Stimulated activated CD4-positive, alpha-beta T cell treated with anti-CD3 and anti-CD28 coated beads, Interleukin-12 subunit alpha, Interleukin-12 subunit beta, amount 100 ng/mL, for 24 hours (primary cell): ENCODE results near the gene MAL.
"Not testable (repeated sequence)": the region's sequence is repeated elsewhere in the genome, so short reads cannot be mapped to it uniquely, and the experiment has no call there.

Experiments
- DNase-seq, 2 experiments: peaks; one replicate each; pipeline ENCODE4 v3.0.0-alpha.2; 2020; ENCODE audit warnings: low read depth in 2 of 2

Gene MAL

GRCh38 chr2:95032868-95033603, 7.5 kb downstream of the MAL start:
- DNase-seq, result no peak

- no peak for DNase-seq
Measured at GRCh38 chr2:95034221-95034620, 8.7 kb downstream of the MAL start.

DNA sequence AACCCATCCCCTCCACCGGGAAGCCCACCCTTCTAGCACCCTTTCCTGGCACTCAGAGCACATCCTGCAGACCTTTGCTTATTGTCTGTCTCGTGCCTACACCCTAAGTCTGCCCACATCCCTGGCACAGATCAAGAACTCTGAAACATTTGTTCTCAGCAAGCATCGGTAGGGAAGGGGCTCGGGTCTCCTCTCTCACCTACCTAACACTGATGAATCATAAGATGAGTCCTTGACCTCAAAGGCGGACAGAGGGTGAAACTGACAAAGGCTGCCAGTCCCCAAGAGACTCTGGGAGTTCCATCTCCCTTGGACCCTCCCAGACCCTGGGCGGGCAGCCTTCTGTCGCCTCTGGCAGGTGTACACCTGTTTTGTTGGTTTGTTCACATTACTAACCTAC, 9.3 kb downstream of the MAL start:
- DNase-seq, result no peak

GRCh38 chr2:95036596-95037383, 11.3 kb downstream of the MAL start:
- DNase-seq, result no peak

GRCh38 chr2:95037384-95037839, 11.9 kb downstream of the MAL start:
- DNase-seq, result no peak

- DNase-seq, result not testable (repeated sequence)
Measured at GRCh38 chr2:95037841-95038585, 12.5 kb downstream of the MAL start.

GRCh38 chr2:95038635-95039298, 13.3 kb downstream of the MAL start:
- no peak for DNase-seq

DNA sequence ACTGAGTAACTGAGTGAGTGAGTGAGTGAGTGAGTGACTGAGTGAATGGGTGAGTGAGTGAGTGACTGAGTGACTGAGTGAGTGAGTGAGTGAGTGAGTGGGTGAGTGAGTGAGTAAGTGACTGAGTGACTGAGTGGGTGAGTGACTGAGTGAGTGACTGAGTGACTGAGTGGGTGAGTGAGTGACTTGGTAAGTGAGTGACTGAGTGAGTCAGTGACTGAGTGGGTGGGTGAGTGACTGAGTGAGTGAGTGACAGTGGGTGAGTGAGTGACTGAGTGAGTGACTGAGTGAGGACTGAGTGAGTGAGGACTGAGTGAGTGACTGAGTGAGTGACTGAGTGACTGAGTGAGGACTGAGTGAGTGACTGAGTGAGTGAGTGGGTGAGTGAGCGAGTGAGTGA, 13.9 kb downstream of the MAL start:
- no peak for DNase-seq

- no peak for DNase-seq
Measured at GRCh38 chr2:95039978-95040377, 14.5 kb downstream of the MAL start.

- DNase-seq, result no peak
Measured at GRCh38 chr2:95040426-95040825, 14.9 kb downstream of the MAL start.

- no peak for DNase-seq
Measured at GRCh38 chr2:95041060-95041823, 15.7 kb downstream of the MAL start.

GRCh38 chr2:95041824-95042442, 16.4 kb downstream of the MAL start:
- no peak for DNase-seq

DNA sequence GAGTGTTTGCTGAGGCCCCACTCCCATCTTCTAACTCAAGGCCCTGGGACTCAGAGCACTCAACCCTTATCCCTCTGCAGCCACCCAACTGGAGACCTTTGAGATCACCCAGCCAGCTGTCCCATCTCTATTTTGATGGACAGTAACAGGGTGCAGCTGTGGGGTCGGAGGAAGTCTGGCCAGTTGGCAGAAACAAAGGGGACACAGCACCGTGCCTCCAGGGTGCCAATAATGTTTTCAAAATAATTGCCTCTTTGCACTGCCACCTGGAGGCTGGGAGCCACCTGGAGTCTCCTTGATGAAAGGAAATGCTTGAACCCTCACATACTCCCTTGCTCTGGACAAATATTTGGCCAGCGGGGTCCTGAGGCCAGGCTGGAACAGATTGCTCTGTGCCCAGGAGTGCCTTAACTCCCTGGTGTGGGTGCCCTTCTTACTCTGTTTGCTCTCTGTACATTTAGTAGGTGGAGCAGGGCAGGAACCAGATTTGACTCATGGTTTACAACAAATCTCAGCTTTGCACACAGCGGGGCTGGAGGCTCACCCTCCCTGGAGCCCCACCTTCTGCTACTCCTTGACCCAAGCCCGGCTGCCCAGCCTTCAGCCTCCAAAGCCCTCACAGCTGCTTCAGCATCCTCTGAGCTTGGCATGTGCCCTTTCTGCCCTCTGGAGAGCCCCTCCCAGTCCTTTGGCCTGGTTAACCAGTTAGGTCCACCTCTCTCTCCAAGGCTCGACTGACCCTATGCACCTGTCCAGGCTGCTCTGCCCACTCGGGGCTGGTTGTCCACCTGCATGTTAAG, 17.2 kb downstream of the MAL start:
- no peak for DNase-seq

DNA sequence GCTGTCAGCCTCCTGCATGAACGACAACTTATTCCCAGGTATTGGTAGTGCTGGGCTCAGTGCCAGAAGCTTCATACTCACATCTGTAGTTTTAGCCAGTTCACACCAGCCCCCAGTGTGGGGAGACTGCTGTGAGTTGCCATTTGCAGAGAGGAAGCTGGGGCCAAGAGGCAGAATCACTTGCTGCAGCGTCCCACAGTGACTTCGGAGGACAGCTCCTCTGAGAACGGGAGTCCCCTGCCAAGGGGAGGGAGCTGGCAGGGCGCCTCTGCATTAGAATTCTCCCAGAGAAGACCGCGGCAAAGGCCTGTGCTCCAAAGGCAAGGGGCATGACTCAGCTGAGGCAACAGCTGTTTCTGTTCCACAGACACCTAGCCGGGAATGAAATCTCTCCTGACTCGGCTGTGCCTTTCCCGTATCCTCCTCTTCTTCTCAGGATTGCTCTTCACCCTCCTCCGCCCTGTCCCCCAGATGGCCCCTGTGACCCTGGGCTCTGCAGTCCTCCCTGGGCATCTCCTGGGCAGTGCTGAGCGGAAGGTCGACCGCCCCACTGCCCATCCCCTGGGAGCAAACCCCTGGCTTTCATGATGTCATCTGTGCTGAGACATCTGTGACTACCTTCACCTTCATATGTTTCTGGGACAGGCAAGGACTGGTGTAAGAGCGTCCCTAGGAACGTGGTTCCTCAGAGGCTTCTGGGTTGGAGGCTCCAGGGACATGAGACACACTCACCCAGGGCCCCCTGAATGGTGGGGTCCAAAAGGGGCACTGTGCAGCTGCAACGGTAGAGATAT, 18.0 kb downstream of the MAL start:
- DNase-seq, result no peak

DNA sequence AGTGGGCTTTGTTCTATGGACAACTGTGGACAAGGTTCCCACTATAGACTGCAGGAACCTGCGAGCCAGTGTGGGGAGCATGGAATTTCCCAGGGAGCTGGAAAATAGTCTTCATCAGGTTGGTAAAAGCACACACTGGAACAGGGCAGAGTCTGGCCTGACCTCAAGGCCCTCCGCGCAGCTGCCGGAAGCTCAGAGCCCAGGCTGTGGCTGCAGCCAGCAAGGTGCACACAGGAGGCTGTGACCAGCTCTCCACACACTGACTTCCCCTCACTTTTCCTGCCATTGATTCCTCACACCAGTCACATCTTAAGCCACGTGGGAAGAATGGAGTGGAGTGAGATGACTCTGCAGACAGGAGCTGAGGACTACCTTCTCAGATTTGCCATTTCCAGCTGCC, 19.1 kb downstream of the MAL start:
- no peak for DNase-seq

DNA sequence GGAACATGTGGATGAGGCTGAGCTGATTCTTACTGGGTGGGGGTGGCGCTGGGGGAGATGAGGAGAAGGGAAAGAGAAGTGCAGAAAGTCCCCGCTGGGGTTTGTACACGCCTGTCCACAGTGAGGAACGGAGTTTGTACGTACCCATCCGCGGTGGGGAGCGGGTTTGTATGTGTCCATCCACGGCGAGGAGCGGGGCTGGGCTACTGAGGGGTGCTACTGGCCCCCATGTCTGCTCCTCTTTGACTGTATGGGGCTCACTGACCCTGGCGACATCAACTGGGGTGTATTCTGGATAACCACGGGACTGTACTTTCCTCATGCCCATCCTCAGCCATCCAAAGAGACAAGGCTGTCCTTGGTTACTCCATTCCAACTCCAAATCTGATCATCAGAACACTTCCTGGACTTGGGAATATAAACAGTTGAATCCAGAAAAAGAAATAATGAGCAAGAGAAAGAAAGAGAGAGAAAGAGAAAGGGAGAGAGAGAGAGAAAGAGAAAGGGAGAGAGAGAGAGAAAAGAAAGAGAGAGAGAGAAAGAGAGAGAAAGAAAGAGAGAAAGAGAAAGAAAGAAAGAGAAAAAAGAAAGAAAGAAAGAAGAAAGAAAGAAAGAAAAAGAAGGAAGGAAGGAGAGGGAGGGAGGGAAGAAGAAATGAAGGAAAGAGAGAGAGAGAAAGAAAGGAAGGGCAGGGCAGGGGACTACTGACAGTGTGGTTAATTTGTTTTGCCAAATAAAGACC, 21.0 kb downstream of the MAL start:
- DNase-seq, result no peak

- no peak for DNase-seq
Measured at GRCh38 chr2:95047629-95048510, 22.4 kb downstream of the MAL start.
